ENCODE results near the gene FGF22.

The FGF22 gene

DNA sequence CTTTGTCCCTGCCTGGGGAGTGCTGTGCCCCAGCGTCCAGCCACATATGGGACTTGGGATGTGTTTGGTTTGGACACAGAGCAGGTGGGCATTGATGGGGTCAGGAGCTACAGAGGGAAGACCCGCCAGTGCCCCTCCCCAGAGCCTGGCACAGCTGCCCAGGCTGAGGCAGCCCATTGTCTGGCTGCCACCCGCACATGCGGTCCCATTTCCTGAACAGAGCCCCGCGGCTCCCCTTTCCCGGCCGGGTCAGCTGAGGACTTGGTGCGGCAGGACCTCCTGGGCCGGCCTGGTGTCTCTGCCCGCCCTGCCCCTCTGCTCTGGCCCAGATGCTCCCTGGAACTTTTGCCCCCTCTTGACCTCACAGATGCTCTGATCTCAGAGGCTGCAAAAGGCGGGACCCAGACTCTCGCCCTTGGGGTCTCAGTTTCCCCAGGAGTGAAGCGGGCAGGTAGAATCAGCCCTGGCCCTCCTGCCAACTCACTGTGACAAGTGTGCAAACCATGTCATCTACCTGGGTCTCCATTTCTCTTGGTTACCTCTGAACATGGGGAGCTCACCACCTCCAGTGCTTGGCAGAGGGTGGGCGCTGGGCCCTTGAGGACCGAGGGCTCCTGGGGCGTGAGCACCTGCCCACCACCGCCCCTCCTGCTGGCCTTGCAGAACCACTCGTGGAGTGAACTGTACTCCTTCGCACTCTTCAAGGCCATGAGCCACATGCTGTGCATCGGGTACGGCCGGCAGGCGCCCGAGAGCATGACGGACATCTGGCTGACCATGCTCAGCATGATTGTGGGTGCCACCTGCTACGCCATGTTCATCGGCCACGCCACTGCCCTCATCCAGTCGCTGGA is 32.2 kb upstream of the FGF22 start:
- no peak overlapping the region for H3K4me3 ChIP-seq (ENCODE audit: low read depth, low read length)
- DNase-seq (ENCODE audit: low read depth): no peak
- no peak for TF ChIP-seq CTCF (IDR thresholded peaks at IDR 0.05; ENCODE audit: low read depth, low read length, missing control alignments)
- in situ Hi-C loops (cut with HindIII; ENCODE audit: low sequenced_read_pairs): no loop called here

GRCh38 chr19:608155-609003 is 31.3 kb upstream of the FGF22 start:
- TF ChIP-seq CTCF (IDR thresholded peaks at IDR 0.05; ENCODE audit: low read depth, low read length, missing control alignments): no peak
- DNase-seq (ENCODE audit: low read depth): no peak
- H3K4me3 ChIP-seq (ENCODE audit: low read depth, low read length): no peak overlapping the region
- in situ Hi-C loops (cut with HindIII; ENCODE audit: low sequenced_read_pairs): no loop called here

DNA sequence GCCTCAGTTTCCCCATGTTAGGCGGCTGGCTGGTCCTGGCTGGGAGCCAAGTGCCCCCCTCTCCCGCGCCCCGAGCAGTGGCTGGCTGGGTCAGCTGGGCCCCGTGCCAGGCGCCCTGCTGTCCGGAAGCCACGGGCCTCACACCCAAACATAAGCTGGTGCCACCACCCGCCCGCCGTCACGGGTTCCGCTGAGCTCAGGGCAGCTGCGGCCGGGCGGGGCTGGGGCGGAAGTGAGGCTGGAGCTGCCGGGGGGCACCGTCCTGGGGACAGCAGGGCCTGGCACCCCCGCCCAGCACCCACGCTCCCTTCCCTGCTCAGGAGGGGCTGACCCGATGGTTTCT is 30.7 kb upstream of the FGF22 start:
- no peak for TF ChIP-seq CTCF (IDR thresholded peaks at IDR 0.05; ENCODE audit: low read depth, low read length, missing control alignments)
- in situ Hi-C loops (cut with HindIII; ENCODE audit: low sequenced_read_pairs): no loop called here
- no peak for DNase-seq (ENCODE audit: low read depth)
- H3K4me3 ChIP-seq (ENCODE audit: low read depth, low read length): no peak overlapping the region

GRCh38 chr19:610071-610800 is 29.4 kb upstream of the FGF22 start:
- no peak overlapping the region for H3K4me3 ChIP-seq (ENCODE audit: low read depth, low read length)
- in situ Hi-C loops (cut with HindIII; ENCODE audit: low sequenced_read_pairs): no loop called here
- no peak for DNase-seq (ENCODE audit: low read depth)
- no peak for TF ChIP-seq CTCF (IDR thresholded peaks at IDR 0.05; ENCODE audit: low read depth, low read length, missing control alignments)

DNA sequence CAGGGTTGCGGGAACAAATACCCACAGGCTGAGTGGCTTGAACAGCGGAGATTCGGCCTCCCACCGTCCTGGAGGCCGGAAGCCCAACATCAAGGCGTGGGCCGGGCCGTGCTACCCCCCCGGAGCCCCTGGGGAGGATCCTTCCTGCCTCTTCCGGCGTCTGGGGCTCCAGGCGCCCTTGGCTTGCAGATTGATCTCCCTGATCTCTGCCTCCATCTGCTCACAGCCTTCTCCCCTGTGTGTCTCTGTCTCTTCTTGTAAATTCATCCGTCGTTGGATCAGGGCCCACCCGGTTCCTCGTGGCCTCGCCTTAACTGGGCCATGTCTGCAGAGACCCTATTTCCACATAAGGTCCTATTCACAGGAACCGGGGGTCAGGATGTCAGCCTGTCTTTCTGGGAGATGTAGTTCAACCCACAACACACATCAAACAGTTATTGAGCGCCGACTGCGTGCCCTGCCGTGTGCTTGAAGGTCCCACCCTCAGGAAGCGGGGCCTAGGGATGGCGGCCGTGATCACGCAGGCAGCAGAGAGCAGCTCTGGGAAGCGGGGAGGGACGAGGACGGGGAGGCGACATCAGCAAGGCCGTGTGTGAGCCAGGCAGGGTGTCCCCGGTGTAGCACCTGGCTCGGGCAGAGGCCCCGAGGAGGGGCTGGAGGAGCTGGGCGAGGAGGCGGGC is 28.7 kb upstream of the FGF22 start:
- in situ Hi-C loops (cut with HindIII; ENCODE audit: low sequenced_read_pairs): no loop called here
- DNase-seq (ENCODE audit: low read depth): peak; percentile 92
- TF ChIP-seq CTCF (IDR thresholded peaks at IDR 0.05; ENCODE audit: low read depth, low read length, missing control alignments): no peak
- H3K4me3 ChIP-seq (ENCODE audit: low read depth, low read length): no peak overlapping the region

DNA sequence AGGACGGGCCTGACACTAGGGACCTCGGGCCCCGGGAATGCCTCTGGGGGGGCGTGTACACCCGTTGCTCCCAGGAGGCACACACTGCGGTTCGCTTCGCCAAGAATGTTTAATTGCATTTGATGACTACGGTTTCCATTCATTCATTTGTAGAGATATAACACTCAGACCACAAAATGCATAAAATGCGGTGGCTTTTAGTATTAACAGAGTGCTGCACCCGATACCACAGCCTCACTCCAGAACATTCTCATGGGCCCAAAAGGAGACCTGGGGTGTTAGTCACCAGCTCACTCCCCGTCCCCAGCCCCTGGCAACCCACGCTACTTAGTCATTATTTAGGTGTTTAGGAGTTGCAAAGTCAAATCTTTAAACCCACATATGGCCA is 28.2 kb upstream of the FGF22 start:
- in situ Hi-C loops (cut with HindIII; ENCODE audit: low sequenced_read_pairs): no loop called here
- no peak overlapping the region for H3K4me3 ChIP-seq (ENCODE audit: low read depth, low read length)
- peak; percentile 98 for DNase-seq (ENCODE audit: low read depth)
- no peak for TF ChIP-seq CTCF (IDR thresholded peaks at IDR 0.05; ENCODE audit: low read depth, low read length, missing control alignments)
